ENCODE results near the gene SLC2A10.

- TF ChIP-seq POLR2A (IDR thresholded peaks at IDR 0.05) (no peak), CTCF (IDR thresholded peaks at IDR 0.05) (no peak), POLR2AphosphoS5 (IDR thresholded peaks at IDR 0.05) (no peak), EP300 (IDR thresholded peaks at IDR 0.05) (no peak)
Observed at GRCh38 chr20:46671866-46672542, 37.4 kb upstream of the SLC2A10 start.
